ENCODE results near the gene PAEP.

The PAEP gene

DNA sequence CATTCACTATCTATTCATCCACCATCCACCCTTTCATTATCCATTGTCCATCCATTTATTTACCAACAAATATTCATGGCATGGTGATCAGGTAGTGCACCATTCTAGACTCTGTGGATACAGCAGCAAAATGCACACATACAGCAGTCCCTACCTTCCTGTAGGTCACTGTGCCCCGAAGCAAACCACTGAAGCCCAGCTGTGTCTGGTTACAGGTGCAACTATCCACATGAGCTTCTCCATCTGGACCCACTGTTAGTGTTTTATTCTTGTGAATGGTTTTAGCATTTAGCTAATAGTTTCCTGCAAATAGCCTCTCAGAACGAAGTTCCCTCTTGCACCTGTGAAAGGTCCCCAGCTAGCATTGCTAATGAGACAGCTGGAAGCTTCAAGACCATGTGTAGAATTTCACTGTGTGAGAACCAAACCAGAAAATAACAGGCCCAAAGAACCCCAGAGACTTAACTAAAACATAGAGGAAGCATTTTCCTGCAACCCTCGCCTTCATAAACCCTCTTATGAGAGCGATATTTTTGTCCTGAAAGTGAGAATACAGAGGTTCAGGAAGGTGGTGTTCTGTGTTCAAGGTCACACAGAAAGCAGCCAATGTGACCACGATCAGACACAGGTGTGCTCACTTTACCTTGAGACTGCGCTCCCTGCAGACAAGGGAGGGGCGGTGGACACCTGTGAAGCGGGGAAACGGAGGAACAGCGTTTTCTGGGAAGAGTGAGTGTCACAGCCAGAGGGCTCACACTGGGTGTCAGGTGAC, 18.5 kb downstream of the PAEP start:
- no peak for DNase-seq

DNA sequence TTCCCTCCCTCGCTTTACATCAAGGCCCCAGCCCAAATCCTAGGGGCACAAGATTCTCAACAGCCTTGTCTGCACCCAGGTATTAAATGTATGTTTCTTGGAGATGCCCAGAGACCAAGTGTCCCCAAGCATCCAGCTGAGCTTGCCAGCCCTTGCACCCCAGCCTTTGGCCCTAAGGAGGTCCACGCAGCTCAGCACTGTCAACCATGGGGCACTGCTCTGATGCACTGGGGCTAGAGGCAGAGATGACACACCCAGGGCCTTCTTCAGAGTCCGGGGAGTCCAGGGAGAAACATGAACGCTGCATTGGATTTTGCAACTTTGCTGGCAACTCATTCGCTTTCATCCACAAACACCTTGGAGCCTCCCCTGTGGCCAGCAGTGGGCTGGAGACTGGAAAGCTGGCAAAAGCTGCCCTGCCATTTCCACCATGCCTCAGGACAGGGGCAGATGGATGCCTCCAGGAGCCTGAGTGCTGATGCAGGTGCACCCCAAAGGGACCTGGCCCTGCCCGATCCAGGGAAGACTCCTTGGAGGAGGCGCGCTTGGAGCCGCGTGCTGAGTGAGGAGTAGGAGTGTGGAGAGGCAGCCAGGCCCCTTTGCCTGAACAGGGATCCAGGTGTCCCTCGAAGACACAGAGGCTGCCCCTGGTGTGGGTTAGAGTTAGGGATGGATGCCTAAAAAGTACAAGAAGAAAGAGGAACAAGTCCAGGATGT, 19.3 kb downstream of the PAEP start:
- DNase-seq, result no peak

DNA sequence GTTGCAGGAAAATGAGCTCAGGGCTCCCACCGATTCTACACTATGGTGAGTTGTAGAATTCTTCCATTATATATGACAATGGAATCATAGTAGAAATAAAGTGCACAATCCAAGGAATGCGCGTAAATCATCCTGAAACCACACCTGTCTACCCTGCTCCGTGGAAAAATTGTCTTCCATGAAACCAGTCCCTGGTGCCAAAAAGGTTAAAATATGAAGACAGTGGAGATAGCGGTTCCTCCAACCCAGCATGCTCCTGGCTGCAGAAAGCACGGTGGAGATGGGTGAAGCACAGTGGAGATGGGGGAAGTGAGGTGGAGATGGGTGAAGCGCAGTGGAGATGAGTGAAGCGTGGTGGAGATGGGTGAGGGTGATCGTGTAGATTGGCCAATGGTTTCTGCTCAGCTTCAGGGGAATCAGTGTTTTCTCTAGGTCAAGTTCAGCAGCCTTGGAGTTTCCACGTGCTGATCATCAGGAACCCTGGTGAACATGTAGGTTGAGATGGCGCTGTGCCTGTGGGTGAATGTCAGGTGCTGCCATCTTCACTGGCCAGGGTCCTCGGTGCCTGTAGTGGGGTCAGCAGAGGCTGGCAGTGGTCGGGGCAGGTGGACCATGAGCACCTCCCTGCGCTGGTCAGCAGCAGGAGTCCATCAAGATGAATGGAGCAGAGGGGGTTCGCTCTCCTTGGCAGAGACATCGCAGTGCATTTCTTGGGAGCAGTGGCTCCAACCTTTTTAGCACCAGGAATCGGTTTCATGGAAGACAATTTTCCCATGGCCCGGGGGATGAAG, 20.3 kb downstream of the PAEP start:
- DNase-seq, result no peak

DNA sequence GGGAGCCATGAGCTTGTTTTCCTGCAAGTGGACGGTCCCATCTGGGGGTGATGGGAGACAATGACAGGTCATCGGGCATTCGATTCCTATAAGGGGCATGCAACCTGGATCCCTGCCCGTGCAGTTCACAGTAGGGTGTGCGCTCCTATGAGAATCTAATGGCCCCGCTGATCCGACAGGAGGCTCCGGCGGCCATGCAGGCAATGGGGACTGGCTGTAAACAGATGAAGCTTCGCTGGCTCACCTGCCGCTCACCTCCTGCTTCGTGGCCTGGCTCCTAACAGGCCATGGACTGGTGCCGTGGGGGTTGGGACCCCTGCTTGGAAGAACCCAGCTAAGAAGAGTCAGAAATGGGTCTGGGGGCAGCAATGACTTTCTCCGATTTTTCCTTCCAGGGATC, 21.0 kb downstream of the PAEP start:
- no peak for DNase-seq

DNA sequence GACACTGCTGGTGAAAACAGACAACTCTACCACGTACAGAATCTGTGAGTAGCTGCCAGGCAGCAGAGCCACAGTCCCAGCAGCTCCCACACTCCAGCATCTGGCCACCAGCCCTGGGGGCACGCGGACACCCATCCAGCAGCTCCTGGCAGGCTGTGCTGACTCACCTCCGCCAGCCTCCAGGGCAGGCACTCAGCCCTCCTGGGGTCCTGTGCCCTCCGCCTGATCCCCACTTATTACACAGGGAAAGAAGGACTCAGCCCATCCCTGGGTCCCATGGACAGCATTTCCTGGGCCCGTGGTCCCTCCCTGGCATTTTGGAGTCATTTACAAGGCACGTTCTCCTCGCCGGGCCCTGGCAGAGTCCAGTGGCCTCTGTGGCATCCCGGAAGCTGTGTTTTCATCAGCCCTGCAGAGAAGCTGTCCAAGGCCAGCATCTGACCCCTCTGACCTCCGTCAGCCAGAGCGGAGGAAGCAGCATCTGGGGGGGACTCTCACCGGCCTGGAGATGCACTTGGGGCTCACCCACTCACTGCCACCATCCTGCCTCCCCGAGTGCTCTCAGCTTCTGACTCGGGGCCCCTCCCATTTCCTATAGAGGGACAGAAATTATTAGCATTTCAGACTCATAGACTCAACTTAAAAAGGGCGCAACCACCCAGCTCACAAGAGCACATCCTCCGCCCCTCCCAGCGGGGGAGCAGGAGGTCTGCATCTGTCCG, 21.6 kb downstream of the PAEP start:
- no peak for DNase-seq

DNA sequence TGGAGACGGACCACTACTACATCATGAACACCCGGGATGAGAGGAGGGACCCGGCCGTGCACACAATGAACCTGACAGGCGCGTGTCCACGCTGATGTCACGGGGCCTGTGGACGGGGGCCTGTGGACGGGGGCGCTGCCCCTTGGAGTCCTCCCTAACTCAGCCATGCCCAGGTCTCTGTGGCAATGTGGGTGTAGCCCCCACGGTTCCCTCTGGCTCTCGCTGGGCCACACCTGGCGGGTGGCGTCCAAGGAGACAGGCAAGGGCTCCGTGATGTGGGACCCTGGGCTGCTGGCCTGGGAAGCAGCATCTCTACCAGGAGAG, 22.1 kb downstream of the PAEP start:
- no peak for DNase-seq

DNA sequence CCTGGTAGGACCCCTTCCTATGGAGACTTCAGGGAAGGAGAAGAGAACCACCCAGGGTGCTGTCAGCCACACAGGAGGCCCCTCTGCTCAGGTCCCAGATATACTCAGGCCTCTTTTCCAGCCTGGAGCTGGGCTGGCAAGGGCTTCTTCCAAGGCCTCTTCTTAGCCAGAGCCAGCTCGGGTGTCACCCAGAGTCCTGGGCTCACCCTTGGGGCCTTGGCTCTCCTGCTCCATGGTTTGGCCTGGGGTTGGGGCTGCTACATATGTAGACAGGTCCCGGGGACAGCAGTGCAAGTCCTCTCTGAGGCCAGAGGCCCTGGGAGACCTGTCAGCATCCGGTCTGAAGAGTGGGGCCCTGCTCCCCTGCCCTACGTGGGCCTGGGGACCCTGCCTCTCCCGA, 22.8 kb downstream of the PAEP start:
- no peak for DNase-seq

DNA sequence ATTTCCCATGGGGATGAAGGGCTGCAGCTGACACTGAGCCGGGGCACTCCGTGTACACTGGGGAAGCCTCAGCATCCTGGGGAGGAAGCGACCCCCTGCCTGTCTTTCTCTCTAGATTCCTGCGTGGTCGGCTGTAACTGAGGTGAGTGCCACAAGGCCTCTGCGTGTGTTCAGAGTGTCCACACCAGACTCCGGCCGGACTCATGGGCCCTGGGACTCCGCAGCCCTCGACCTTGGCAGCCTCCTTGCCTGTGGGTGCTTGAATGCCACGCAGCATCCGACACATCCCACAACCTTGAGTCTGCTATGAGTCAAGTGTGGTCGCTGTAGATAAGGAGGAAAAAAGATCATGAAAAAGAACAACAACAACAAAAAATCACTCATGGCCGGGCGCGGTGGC, 23.4 kb downstream of the PAEP start:
- no peak for DNase-seq

DNA sequence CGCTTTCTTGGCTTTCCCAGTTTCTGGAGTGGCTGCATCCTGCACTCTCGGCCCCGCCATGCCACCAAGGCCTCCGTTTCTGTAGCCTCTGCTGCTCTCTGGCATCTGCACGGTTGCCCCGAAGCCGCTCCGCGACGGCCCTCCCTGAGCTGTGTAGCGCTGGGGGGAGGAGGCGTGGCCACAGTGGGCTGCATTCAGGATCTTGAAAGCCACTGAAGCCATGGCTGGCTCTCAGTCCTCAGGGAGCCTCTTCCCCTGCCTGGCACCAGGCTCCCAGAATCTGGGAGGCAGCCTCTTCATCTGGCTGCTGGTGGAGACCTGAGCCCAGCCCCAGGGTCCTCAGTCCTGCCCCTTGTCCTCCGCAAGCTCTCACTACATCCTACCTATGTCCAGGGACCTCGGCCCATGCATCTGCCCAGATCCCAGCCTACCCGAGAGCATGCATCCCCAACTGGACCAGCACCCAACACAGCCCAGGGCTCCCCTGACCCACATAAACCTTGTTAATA, 25.1 kb downstream of the PAEP start:
- no peak for DNase-seq

DNA sequence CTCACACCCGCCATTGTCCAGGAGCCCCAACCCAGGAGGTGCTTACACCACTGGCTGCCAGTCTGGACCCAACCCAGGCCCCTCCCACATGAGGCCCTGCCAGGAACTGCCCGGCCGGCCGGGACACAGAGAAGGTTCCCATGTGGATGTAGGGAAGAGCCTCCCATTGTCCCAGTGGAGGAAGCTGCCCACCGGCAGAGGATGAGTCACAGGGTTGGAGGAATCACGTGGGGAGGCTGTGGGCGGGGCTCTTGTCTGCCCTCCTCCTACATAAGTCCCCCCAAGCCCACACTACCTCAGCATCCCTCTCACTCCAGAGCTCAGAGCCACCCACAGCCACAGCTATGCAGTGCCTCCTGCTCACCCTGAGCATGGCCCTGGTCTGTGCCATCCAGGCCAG, 26.1 kb downstream of the PAEP start:
- DNase-seq, result no peak

DNA sequence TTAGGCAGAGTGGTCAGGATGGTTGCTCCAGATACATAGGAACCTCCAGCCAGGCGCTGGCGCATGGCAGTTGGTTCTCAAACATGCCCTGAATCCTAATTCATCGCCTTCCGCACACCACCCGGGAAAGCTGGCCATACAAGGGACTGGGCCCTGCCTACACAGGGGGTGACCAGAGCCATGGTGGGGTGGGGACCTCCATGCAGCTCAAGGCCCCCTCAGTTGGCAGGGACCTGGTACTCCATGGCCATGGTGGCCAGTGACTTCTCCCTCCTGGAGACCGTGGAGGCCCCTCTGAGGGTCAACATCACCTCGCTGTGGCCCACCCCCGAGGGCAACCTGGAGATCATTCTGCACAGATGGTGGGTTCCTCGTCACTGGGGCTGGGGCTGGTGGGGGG, 26.8 kb downstream of the PAEP start:
- DNase-seq, result no peak

DNA sequence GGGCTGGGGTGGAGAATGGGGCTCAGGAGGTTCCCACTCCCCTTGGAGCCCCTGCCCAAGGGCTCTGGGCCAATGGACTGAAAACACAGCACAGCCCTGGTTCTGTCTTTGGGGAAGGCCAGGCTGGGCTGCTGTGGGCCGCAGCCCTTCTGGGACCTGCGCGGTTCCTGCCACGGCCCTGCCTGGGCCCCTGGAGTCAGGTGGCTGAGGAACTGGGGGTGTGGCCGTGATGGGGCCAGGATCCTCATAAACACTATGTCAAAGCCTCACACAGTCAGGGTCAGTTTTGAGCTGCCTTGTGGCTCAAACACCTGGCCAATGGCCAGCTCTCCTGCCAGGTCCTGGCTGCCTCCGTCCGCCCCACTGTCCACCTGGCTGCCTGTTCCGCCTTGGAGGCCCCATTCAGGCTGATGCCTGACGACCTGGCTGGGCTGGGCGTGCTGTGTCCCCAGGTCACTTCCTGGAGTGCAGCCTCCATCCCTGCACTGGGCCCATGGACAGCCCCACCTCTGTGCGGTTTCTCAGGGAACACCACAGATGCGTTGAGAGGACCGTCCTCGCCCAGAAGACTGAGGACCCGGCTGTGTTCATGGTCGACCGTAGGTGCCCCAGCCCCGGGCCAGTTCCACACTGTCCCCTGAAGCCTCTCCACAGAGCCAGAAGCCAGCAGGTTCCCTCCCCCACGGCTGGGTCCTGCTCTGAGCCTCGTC, 27.5 kb downstream of the PAEP start:
- no peak for DNase-seq

DNA sequence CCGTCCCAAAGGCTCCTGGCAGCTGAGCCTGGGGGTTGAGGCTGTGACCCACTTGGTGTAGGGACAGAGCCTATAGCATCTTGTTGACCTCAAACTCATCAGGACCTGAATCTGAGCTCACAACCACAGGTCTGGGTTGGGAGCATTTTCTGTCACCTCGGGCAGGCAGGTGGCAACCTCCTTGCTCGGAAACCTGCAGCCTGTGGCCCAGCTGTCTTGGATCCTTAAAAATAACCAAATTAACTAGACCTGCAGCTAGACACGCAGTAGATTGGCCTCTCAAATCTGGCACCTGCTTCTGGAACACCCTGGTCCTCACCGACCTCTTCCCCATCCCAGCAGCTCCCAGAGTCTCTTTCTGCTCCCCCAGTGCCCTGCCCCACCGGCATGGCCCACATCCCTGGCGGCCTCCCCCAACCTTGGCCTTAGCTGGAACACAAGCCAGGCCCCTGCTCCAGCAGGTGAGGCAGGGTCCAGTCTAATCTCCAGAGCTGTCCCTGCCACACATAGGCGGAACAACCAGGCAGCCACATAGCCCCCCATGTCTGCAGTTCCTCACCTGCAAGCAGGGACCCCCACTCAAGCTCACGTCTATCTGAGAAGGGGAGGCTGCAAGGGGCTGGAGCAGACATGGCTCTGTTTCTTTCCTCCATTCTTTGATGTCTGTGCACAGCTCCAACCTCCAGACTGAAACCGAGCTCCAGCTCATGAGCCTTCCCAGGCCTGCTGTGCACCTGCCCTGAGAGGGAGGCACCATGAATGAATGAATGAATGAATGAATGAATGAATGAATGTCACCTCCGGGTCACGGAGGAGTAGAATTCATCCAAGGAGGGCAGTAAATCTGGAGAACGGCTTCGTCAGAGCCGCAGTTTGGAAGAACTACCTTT, 28.3 kb downstream of the PAEP start:
- no peak for DNase-seq

DNA sequence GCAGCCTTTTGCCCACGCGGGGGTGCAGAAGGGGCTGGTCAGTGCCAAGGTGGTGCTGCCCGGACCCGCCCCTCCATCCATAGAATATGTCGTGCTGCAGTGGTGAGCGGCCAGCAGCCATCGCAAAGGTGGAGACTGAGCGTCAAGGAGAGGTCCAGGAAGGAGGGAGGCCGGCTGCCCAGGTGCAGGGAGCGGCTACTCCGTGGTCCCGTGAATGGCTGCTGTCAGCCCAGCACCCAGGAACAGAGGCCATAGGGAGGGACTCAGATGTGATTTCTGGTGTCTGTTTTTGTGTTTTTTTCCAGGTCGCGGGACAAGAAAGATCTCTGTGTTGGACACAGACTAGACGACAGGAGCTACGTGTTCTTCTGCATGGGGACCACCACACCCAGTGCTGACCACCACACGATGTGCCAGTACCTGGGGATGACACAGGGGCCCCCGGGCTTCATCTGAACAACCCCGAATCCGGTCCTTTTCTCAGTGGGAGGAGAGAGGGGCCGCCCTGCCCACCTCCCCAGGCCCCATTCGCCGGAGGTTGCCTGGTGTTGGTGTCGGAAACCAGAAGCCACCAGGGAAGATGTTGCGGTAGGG, 29.0 kb downstream of the PAEP start:
- DNase-seq, result no peak

DNA sequence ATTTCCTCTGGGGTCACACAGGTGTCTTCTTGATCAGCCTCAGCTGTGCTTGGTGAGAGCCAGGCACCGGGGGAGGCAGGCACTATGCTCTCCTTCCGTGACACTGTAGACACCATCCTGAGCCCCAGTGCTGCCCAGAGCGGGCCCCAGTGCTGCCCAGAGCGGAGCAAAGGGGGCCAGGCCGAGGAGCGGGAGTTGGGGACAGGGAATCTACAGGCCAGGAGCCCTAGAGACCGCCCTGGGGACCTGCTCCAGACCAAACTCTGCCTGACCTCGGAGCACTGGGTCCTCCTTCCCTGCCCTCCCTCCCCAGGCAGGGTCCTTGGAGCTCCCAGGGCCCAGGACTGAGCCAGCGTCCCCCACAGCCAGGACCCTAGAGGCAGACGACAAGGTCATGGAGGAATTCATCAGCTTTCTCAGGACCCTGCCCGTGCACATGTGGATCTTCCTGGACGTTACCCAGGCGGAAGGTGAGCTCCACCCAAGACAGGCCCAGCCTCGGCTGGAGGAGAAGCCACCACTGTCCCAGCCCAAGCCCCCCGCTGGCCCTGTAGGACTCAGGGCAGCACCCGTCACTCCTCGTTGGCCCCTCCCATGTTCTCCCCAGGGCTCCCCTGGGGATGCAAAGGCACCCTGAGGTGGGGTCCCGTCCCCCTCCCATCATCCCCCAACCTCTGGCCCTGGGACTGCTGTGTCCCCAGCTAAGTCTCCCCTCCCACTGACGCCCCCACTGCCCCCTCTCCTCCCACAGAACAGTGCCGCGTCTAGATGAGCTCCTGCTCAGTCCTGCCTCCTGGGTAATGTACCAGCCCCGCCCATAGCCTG, 30.2 kb downstream of the PAEP start:
- DNase-seq, result no peak

DNA sequence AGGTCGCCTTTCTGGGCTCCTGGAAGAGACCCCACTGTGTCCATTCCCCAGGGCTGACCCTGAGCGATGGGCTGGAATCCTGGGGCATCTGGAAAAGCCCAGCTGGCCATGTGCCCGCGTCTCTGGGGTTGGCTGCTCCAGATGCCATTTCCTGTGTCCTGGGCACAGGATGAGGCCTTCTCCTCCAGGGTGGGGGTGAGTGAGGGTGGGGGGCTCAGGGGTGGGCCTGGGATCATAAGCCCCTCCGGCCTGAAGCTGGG, 30.7 kb downstream of the PAEP start:
- no peak for DNase-seq

DNA sequence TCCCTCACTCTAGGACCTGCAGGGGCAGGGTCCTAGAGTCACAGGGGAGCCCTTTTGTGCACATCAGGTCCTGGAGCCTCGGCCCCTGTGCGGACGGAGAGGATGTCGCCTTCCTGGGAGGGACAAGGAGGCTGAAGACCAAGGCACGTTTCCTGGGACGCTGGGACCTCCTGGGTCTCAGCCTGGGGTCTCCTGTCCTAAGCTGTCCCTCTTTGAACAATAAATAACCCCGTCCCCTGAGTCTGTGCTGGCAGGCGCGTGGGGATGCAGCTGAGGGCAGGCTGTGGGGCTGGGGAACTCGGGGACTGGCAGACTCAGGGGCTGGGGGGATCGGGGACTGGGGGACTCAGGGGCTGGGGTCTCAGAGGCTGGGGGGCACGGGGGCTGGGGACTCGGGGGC, 31.1 kb downstream of the PAEP start:
- no peak for DNase-seq

DNA sequence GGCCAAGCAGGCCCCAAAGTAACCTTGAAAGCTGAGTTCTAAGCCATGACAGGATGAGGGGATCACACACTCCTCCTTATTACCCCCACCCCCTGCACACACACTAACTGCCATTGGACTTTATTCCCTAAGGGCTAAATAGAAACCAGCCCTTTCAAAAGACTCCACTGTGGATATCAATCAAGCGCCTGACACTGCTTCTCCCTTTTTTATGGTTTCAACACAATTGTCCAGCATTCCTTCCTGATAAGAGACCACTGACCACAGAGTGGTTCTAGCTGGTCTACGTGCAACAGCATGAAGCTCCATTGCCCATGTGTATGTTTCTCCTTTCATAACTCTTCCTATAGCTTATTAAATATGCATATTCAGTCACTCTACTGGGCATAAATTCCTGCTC, 34.7 kb downstream of the PAEP start:
- no peak for DNase-seq

DNA sequence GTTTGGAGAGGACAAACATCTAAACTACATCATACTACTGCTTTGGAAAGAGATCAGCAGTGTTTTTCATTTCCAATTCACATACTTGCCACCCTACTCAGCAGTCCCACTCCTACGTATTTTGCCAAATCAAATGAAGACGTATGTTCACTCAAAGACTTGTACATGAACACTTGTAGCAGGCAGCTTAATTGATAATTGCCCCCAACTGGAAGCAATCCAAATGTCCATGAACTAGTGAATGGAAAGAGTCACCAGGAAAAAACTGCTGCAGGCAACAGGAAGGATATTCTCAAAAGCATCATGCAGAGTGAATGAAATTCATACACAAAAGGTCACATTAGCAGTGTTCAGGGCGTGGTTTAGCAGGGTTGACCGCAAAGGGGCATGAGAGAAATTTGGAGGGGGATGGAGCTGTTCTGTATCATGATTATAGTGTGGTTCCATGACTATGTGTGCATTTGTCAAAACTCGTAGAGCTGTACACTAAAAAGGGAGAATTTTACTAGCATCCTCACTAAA, 38.8 kb downstream of the PAEP start:
- DNase-seq, result no peak

DNA sequence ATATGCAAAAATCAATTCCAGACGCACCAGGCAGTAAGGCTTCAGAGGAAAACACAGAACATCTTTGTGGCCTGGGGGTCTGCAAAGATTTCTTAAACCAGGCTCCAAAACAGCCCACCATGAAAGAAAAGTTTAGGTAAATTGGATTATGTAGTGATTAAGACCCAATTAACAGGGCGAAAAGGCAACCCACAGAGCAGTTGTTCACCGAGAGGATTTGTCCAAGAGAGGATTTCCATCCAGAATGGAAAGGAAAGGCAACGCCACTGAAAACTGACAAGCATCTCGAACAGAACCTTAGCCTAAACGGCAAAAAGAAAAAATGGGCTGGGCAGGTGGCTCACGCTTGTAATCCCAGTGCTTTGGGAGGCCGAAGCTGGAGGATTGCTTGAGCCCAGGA, 40.4 kb downstream of the PAEP start:
- no peak for DNase-seq

Data from fibroblast of skin of back (primary cell).